Liver (tissue), 3 donors: ENCODE results near the gene BHLHE40.

Experiments used
- CTCF ChIP-seq: fragments of 150-350 bp; IDR thresholded peaks from 2 replicates; pipeline ENCODE4 v1.5.1; 2017; ENCODE audit warnings: improper control_type of control experiment, low read depth, low read length; ENCODE audit not compliant: missing input control
- EGR1 ChIP-seq, 2 donors: IDR thresholded peaks; 2 replicates each; pipeline ENCODE4 v1.6.1; 2016 to 2018; ENCODE audit warnings: antibody characterized with exemption in 2 of 2, low read depth in 2 of 2
- FOXA1 ChIP-seq: IDR thresholded peaks from 2 replicates; pipeline ENCODE4 v1.6.1; 2016; ENCODE audit warnings: antibody characterized with exemption
- GABPA ChIP-seq, 2 donors: IDR thresholded peaks in 1 of 2; conservative IDR thresholded peaks in 1 of 2; 2 replicates each; pipeline ENCODE4 v1.6.1; 2016; ENCODE audit warnings: antibody characterized with exemption in 2 of 2, mild to moderate bottlenecking in 1 of 2, moderate library complexity in 1 of 2
- JUND ChIP-seq, 2 donors: IDR thresholded peaks; 2 replicates each; pipeline ENCODE4 v1.6.1; 2016; ENCODE audit warnings: antibody characterized with exemption in 2 of 2
- MAX ChIP-seq: IDR thresholded peaks from 2 replicates; pipeline ENCODE4 v1.6.1; 2016; ENCODE audit warnings: antibody characterized with exemption
- RAD21 ChIP-seq, 2 donors: IDR thresholded peaks; 2 replicates each; pipeline ENCODE4 v1.6.1; 2016; ENCODE audit warnings: antibody characterized with exemption in 2 of 2, mild to moderate bottlenecking in 2 of 2
- REST ChIP-seq: IDR thresholded peaks from 2 replicates; pipeline ENCODE4 v1.6.1; 2016; ENCODE audit warnings: antibody characterized with exemption, mild to moderate bottlenecking
- TAF1 ChIP-seq: conservative IDR thresholded peaks from 2 replicates; pipeline ENCODE4 v1.6.1; 2016; ENCODE audit warnings: antibody characterized with exemption, mild to moderate bottlenecking
- YY1 ChIP-seq: IDR thresholded peaks from 2 replicates; pipeline ENCODE4 v1.6.1; 2016; ENCODE audit warnings: antibody characterized with exemption, mild to moderate bottlenecking
- TF ChIP-seq, protein P1 (sequence below): IDR thresholded peaks from 2 replicates; pipeline ENCODE4 v1.6.1; 2016; ENCODE audit warnings: antibody characterized with exemption
- donor health status: healthy.
- donor health status: healthy.

- TF ChIP-seq CTCF = no peak
- TF ChIP-seq GABPA (IDR thresholded peaks at IDR 0.05 in 1 of 2, conservative IDR thresholded peaks at IDR 0.05 in 1 of 2) = no peak
- TF ChIP-seq RAD21 (IDR thresholded peaks at IDR 0.05) = no peak
- TF ChIP-seq, protein P1, sequence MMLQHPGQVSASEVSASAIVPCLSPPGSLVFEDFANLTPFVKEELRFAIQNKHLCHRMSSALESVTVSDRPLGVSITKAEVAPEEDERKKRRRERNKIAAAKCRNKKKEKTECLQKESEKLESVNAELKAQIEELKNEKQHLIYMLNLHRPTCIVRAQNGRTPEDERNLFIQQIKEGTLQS = no peak
- TF ChIP-seq MAX = no peak
- TF ChIP-seq TAF1 = no peak
- TF ChIP-seq EGR1 (IDR thresholded peaks at IDR 0.05; ENCODE audit: low read depth in 2 of 2) = no peak
- TF ChIP-seq JUND (IDR thresholded peaks at IDR 0.05) = no peak
- no peak for TF ChIP-seq FOXA1
- no peak for TF ChIP-seq YY1
- no peak for TF ChIP-seq REST
Measured at GRCh38 chr3:4949659-4950058, 29.6 kb upstream of the BHLHE40 start.
